Measurements from ENCODE around the gene NPC1. TPM values are rescaled to one million over a fixed set of nuclear protein-coding genes. Genes with fewer than 3 reads are reported as not detected.
"Not testable (repeated sequence)": the region's sequence is repeated elsewhere in the genome, so short reads cannot be mapped to it uniquely, and the experiment has no call there.

Gene NPC1
- total RNA-seq, 1 experiment from 2014 or later: 63.4 TPM

DNA sequence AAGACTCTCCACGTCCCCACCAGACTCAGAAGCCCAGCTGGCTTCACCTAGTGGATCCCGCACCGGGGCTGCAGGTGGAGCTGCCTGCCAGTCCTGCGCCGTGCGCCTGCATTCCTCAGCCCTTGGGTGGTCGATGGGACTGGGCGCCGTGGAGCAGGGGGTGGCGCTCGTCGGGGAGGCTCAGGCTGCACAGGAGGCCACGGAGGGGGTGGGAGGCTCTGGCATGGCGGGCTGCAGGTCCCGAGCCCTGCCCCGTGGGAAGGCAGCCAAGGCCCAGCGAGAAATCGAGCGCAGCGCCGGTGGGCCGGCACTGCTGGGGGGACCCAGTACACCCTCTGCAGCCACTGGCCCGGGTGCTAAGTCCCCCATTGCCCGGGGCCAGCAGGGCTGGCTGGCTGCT lies 8.8 kb downstream of the NPC1 start:
- not testable (repeated sequence) for H3K9ac ChIP-seq (ENCODE audit: low read length); H3K9me2 ChIP-seq (replicated peaks; ENCODE audit: insufficient read depth, low read length); H3K27ac ChIP-seq (ENCODE audit: low read length); H2AFZ ChIP-seq (ENCODE audit: low read length); H3K9me3 ChIP-seq (ENCODE audit: low read length); DNase-seq; H4K20me1 ChIP-seq (ENCODE audit: insufficient read depth, low read depth, low read length); H3K27me3 ChIP-seq (ENCODE audit: low read length); H3K4me3 ChIP-seq (ENCODE audit: low read length); H3K36me3 ChIP-seq (ENCODE audit: insufficient read depth, low read length); H3K4me2 ChIP-seq (ENCODE audit: low read depth, low read length, poor library complexity, severe bottlenecking)
- Histone ChIP-seq H3K4me1 (ENCODE audit: low read length) (peaks cover 20% of the 10 kb centered on the region), H3K79me2 (ENCODE audit: low read length) (peaks cover 76% of the 10 kb centered on the region)

DNA sequence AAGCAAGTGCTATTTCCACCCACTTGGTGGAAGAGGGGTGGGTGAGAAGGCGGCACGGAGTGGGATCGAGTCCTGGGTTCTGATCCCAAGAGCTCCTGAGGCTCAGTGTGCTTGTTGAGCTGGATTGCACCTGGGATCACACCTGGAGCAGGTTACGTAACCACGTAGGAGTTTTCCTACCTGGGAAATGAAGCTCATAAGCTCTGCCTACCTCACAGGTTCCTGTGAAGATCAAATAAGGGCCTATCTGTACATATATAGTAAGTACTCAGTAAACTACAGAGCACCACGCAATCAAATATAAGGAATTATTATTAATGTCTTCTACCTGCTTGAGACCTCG lies 11.0 kb downstream of the NPC1 start:
- Histone ChIP-seq H3K9me3 (ENCODE audit: low read length) (no peaks in the 10 kb centered on the region), H3K4me2 (ENCODE audit: low read depth, low read length, poor library complexity, severe bottlenecking) (no peak overlapping the region), H3K4me1 (ENCODE audit: low read length) (peaks cover 18% of the 10 kb centered on the region), H3K27me3 (ENCODE audit: low read length) (no peaks in the 10 kb centered on the region), H3K36me3 (ENCODE audit: insufficient read depth, low read length) (peaks cover 19% of the 10 kb centered on the region; the same call in 1 of the 2 replicates), H3K4me3 (ENCODE audit: low read length) (no peak overlapping the region), H3K9ac (ENCODE audit: low read length) (no peak overlapping the region), H3K27ac (ENCODE audit: low read length) (no peak overlapping the region), H3K9me2 (replicated peaks; ENCODE audit: insufficient read depth, low read length) (no peaks in the 10 kb centered on the region), H3K79me2 (ENCODE audit: low read length) (peaks cover 56% of the 10 kb centered on the region), H4K20me1 (ENCODE audit: insufficient read depth, low read depth, low read length) (no peaks in the 10 kb centered on the region), H2AFZ (ENCODE audit: low read length) (no peak overlapping the region)
- no peak for DNase-seq

DNA sequence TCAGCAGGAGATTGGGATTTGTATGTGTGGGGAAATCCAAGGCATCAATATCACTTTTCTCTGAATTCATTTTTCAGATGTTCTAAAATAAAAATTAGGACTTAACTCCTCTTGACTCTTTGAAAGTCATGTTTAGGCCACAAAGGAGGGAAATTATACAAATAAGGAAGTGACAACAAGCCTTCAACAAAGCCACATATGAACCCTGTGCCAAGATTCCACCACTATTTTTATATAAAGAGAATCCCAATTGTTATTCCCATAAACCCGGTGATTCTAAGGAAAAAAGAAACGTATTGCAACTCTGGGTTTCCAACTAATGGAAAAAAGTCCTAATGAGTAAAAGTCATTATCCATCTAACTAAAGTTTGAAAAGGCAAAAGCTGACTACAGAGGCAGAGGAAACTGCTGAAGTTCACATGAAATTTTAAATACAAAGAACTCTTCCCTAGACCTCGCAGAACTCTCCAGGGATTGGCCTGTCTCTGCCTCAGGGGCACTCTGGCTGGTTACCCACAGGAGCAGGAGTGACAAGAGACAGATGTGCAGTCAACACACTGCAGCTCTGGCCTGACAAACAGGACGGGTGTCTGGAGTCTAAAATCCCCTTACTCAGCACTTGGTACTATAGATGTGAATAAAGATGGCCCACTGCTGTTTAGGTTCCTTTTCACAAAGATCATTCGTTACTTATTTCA lies 11.5 kb downstream of the NPC1 start:
- Histone ChIP-seq H3K27me3 (ENCODE audit: low read length) (no peaks in the 10 kb centered on the region), H3K9me3 (ENCODE audit: low read length) (no peaks in the 10 kb centered on the region), H3K9ac (ENCODE audit: low read length) (no peak overlapping the region), H3K27ac (ENCODE audit: low read length) (no peak overlapping the region), H3K4me3 (ENCODE audit: low read length) (no peak overlapping the region), H4K20me1 (ENCODE audit: insufficient read depth, low read depth, low read length) (no peaks in the 10 kb centered on the region), H3K9me2 (replicated peaks; ENCODE audit: insufficient read depth, low read length) (no peaks in the 10 kb centered on the region), H3K4me2 (ENCODE audit: low read depth, low read length, poor library complexity, severe bottlenecking) (no peak overlapping the region), H3K36me3 (ENCODE audit: insufficient read depth, low read length) (peaks cover 24% of the 10 kb centered on the region; the same call in 1 of the 2 replicates), H3K4me1 (ENCODE audit: low read length) (peaks cover 18% of the 10 kb centered on the region), H3K79me2 (ENCODE audit: low read length) (peaks cover 51% of the 10 kb centered on the region), H2AFZ (ENCODE audit: low read length) (no peak overlapping the region)
- no peak for DNase-seq

DNA sequence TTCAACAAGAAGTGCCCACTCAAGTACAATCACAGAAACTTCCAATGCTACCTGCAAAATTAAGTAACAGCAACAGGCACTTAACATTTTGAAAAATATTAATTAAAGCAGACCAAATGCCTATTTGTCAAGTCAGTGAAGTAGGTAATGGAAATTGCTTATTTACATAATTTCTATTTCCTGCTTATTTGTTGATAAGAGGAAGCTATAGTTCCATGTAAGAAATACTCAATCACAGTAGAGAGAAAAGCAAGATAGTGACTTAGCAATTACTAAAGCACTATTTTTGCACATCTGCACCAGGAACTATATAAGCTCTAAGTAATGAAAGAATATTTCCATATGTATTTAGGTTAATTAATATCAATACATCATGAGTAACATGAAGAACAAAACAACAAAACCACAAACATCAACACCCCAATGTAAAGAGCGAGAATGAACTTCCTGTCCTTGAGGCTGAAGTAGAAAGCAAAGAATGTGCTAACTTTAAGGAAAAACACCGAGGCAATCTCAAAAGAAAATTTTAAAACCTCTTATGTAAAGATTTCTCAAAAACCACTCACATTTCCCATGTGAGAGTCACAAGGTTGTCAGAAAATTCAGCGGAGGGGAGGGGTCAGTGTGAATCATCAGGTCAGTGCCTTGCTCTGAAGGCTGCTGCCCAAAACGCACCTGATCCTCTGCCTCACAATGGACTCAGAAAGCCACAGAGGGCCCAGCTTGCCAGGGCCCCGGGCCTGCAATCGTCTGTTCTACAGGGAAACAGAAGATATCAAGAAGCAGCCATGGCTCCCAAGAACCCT lies 12.5 kb downstream of the NPC1 start:
- H3K79me2 ChIP-seq (ENCODE audit: low read length): peaks cover 43% of the 10 kb centered on the region
- H3K9ac ChIP-seq (ENCODE audit: low read length): no peak overlapping the region
- no peak overlapping the region for H2AFZ ChIP-seq (ENCODE audit: low read length)
- no peak overlapping the region for H3K4me2 ChIP-seq (ENCODE audit: low read depth, low read length, poor library complexity, severe bottlenecking)
- DNase-seq: no peak
- H3K36me3 ChIP-seq (ENCODE audit: insufficient read depth, low read length): peaks cover 29% of the 10 kb centered on the region; the same call in 1 of the 2 replicates
- no peaks in the 10 kb centered on the region for H3K9me3 ChIP-seq (ENCODE audit: low read length)
- peaks cover 18% of the 10 kb centered on the region for H3K4me1 ChIP-seq (ENCODE audit: low read length)
- H3K9me2 ChIP-seq (replicated peaks; ENCODE audit: insufficient read depth, low read length): no peaks in the 10 kb centered on the region
- no peak overlapping the region for H3K4me3 ChIP-seq (ENCODE audit: low read length)
- H3K27me3 ChIP-seq (ENCODE audit: low read length): no peaks in the 10 kb centered on the region
- no peak overlapping the region for H3K27ac ChIP-seq (ENCODE audit: low read length)
- H4K20me1 ChIP-seq (ENCODE audit: insufficient read depth, low read depth, low read length): no peaks in the 10 kb centered on the region

DNA sequence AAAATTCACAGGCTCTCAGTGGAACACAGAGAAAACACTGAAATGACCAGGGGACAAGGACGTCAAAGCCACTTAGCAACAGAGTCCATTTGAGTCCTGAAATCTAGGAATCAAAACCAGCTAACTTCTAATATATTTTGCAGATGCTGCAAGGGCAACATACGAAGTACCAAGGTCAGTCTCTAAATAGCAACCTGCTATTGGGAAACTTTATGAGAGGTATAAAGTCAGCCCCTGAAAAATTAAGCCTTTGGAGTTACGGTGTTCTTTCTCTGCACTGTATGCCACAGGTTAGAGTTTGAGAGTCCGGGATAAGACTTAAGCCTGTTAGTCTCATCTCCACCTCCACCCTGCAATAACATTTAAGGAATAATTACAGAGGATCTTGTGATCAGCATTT lies 13.3 kb downstream of the NPC1 start:
- Histone ChIP-seq H2AFZ (ENCODE audit: low read length) (no peak overlapping the region), H3K9ac (ENCODE audit: low read length) (no peak overlapping the region), H3K27ac (ENCODE audit: low read length) (no peak overlapping the region), H3K4me3 (ENCODE audit: low read length) (no peak overlapping the region), H3K27me3 (ENCODE audit: low read length) (no peaks in the 10 kb centered on the region), H4K20me1 (ENCODE audit: insufficient read depth, low read depth, low read length) (no peaks in the 10 kb centered on the region), H3K9me3 (ENCODE audit: low read length) (no peaks in the 10 kb centered on the region), H3K9me2 (replicated peaks; ENCODE audit: insufficient read depth, low read length) (no peaks in the 10 kb centered on the region), H3K79me2 (ENCODE audit: low read length) (peaks cover 35% of the 10 kb centered on the region), H3K4me1 (ENCODE audit: low read length) (peaks cover 18% of the 10 kb centered on the region), H3K36me3 (ENCODE audit: insufficient read depth, low read length) (peaks cover 37% of the 10 kb centered on the region; the same call in 1 of the 2 replicates), H3K4me2 (ENCODE audit: low read depth, low read length, poor library complexity, severe bottlenecking) (no peak overlapping the region)
- DNase-seq: no peak

DNA sequence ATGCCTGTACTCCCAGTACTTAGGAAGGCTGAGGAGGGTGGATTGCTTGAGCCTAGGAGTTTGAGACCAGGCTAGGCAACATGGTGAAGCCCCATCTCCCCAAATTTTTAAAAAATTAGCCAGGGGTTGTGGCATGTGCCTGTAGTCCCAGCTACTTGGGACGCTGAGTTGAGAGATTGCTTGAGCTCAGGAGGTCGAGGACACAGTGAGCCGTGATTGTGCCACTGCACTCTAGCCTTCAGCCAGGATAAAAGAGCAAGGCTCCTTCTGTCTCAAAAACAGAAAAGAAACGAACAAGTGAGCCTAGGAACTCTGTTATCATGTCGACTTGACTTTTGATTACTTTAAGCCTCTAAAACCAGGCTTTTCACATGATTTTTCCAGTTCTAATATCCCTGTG lies 13.7 kb downstream of the NPC1 start:
- H3K9me2 ChIP-seq (replicated peaks; ENCODE audit: insufficient read depth, low read length): no peaks in the 10 kb centered on the region
- no peak overlapping the region for H3K27ac ChIP-seq (ENCODE audit: low read length)
- peaks cover 35% of the 10 kb centered on the region for H3K79me2 ChIP-seq (ENCODE audit: low read length)
- H3K4me1 ChIP-seq (ENCODE audit: low read length): peaks cover 18% of the 10 kb centered on the region
- no peaks in the 10 kb centered on the region for H4K20me1 ChIP-seq (ENCODE audit: insufficient read depth, low read depth, low read length)
- H3K9me3 ChIP-seq (ENCODE audit: low read length): no peaks in the 10 kb centered on the region
- no peaks in the 10 kb centered on the region for H3K27me3 ChIP-seq (ENCODE audit: low read length)
- no peak overlapping the region for H3K9ac ChIP-seq (ENCODE audit: low read length)
- no peak overlapping the region for H2AFZ ChIP-seq (ENCODE audit: low read length)
- H3K4me3 ChIP-seq (ENCODE audit: low read length): no peak overlapping the region
- no peak overlapping the region for H3K4me2 ChIP-seq (ENCODE audit: low read depth, low read length, poor library complexity, severe bottlenecking)
- peaks cover 39% of the 10 kb centered on the region for H3K36me3 ChIP-seq (ENCODE audit: insufficient read depth, low read length)
- DNase-seq: no peak

DNA sequence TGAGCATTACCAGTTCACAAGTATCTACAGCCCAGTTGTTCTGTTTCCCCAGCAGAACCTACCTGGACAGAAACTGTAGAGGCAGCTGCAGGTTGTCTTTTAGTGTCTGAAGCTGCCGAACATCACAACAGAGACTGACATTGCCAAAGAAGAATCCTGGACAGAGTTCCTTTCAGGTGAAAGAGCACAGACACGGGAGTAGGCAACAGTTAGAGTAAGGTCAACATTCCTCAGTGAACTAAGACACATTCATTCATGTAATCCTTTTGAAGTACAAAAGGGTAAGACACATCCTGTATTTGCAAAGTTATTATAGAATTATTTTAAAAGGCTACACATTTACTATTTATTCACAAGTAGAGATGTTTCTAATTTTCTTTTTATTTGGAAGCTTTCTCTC lies 14.3 kb downstream of the NPC1 start:
- Histone ChIP-seq H3K27me3 (ENCODE audit: low read length) (no peaks in the 10 kb centered on the region), H3K9me2 (replicated peaks; ENCODE audit: insufficient read depth, low read length) (no peaks in the 10 kb centered on the region), H4K20me1 (ENCODE audit: insufficient read depth, low read depth, low read length) (no peaks in the 10 kb centered on the region), H3K4me1 (ENCODE audit: low read length) (peaks cover 18% of the 10 kb centered on the region), H3K4me2 (ENCODE audit: low read depth, low read length, poor library complexity, severe bottlenecking) (no peak overlapping the region), H3K36me3 (ENCODE audit: insufficient read depth, low read length) (peaks cover 45% of the 10 kb centered on the region), H3K27ac (ENCODE audit: low read length) (no peak overlapping the region), H2AFZ (ENCODE audit: low read length) (no peak overlapping the region), H3K9me3 (ENCODE audit: low read length) (no peaks in the 10 kb centered on the region), H3K79me2 (ENCODE audit: low read length) (peaks cover 35% of the 10 kb centered on the region), H3K4me3 (ENCODE audit: low read length) (no peak overlapping the region), H3K9ac (ENCODE audit: low read length) (no peak overlapping the region)
- DNase-seq: no peak

DNA sequence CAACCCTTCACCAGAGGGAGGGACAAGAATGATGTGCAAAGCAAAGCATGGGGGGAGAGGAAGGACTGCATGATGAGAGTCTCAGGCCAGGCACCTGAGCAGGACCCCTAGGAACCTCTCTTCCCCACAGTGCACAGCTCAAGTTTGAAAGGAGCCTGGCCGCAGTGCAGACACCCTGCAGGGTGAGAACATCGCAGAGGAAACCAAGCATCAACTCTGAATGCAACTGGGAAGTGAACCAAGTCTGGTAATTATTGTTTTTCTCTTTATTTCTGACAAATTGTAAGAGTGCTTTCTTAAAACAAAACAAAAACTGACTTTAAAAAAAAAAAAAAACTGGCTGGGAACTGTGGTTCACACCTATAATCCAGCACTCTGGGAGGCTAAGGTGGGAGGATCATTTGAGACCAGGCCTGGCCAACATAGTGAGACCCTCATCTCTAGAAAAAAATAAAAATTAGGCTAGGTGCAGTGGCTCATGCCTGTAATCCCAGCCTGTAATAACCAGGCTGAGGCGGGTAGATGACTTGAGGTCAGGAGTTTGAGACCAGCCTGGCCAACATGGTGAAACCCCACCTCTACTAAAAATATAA lies 15.3 kb downstream of the NPC1 start:
- no peak for DNase-seq
- Histone ChIP-seq H3K9ac (ENCODE audit: low read length) (no peak overlapping the region), H3K79me2 (ENCODE audit: low read length) (peaks cover 31% of the 10 kb centered on the region), H3K27me3 (ENCODE audit: low read length) (no peaks in the 10 kb centered on the region), H3K9me2 (replicated peaks; ENCODE audit: insufficient read depth, low read length) (no peaks in the 10 kb centered on the region), H3K4me1 (ENCODE audit: low read length) (peaks cover 18% of the 10 kb centered on the region), H2AFZ (ENCODE audit: low read length) (no peak overlapping the region), H3K9me3 (ENCODE audit: low read length) (no peaks in the 10 kb centered on the region), H3K4me2 (ENCODE audit: low read depth, low read length, poor library complexity, severe bottlenecking) (no peak overlapping the region), H3K36me3 (ENCODE audit: insufficient read depth, low read length) (peaks cover 52% of the 10 kb centered on the region), H4K20me1 (ENCODE audit: insufficient read depth, low read depth, low read length) (no peaks in the 10 kb centered on the region), H3K4me3 (ENCODE audit: low read length) (no peak overlapping the region), H3K27ac (ENCODE audit: low read length) (no peak overlapping the region)

Measured in Karpas-422 (cell line).